CD14-positive monocyte (primary cell): ENCODE measurements around the gene OSBP2. TPM values are rescaled to one million over a fixed set of nuclear protein-coding genes. Genes with fewer than 3 reads are reported as not detected.
A peak's percentile ranks its signal among the peaks of the same experiment; 100 is the strongest.

ENCODE experiments used
- DNase-seq, 3 donors: peaks; one replicate each; pipeline ENCODE4 v3.0.0-alpha.2; 2011 to 2022
- H2AFZ ChIP-seq: 2 replicates; pipeline ENCODE4 v1.6.0; 2012; ENCODE audit warnings: mild to moderate bottlenecking, low read depth, low read length, inconsistent platforms; ENCODE audit not compliant: insufficient read depth, poor library complexity, severe bottlenecking
- H3K27ac ChIP-seq, 2 donors: 1 replicate in 1 of 2; 2 replicates in 1 of 2; pipeline ENCODE4 v1.5.1; 2012 to 2013; ENCODE audit warnings: low read length in 2 of 2, control low read depth in 1 of 2, inconsistent platforms in 1 of 2, low read depth in 1 of 2, mild to moderate bottlenecking in 1 of 2
- H3K27me3 ChIP-seq, 2 donors: one replicate each; pipeline versions ENCODE4 v1.6.0 to v1.6.1; 2011 to 2013; ENCODE audit warnings: low read length in 2 of 2; ENCODE audit not compliant: control insufficient read depth in 2 of 2, insufficient read depth in 2 of 2
- H3K36me3 ChIP-seq, 2 donors: replicated peaks in 1 of 2; 1 replicate in 1 of 2; 2 replicates in 1 of 2; pipeline versions ENCODE4 v1.5.1 to v1.6.1; 2012 to 2013; ENCODE audit warnings: low read length in 2 of 2, control low read depth in 1 of 2, inconsistent platforms in 1 of 2, mild to moderate bottlenecking in 1 of 2; ENCODE audit not compliant: insufficient read depth in 2 of 2, control insufficient read depth in 1 of 2
- H3K4me1 ChIP-seq, 2 donors: 1 replicate in 1 of 2; 2 replicates in 1 of 2; pipeline versions ENCODE4 v1.5.1 to v1.6.1; 2012 to 2013; ENCODE audit warnings: low read length in 2 of 2, control low read depth in 1 of 2, inconsistent platforms in 1 of 2, mild to moderate bottlenecking in 1 of 2, moderate library complexity in 1 of 2; ENCODE audit not compliant: insufficient read depth in 2 of 2, control insufficient read depth in 1 of 2
- H3K4me2 ChIP-seq: replicated peaks from 2 replicates; pipeline ENCODE3; 2012; ENCODE audit warnings: low read length, moderate library complexity, mild to moderate bottlenecking; ENCODE audit not compliant: poor library complexity, severe bottlenecking; ENCODE audit errors: extremely low read depth
- H3K4me3 ChIP-seq, 3 experiments: fragments of 200-600 bp in 1 of 3; sonication (generic) in 1 of 3; replicated peaks in 1 of 3; 1 replicate in 2 of 3; 2 replicates in 1 of 3; pipeline ENCODE4 v1.5.1; 2011 to 2013; ENCODE audit warnings: low read length in 3 of 3, mild to moderate bottlenecking in 3 of 3, control low read depth in 2 of 3, low read depth in 2 of 3, inconsistent platforms in 1 of 3, moderate library complexity in 1 of 3
- H3K79me2 ChIP-seq: 2 replicates; pipeline ENCODE4 v1.6.0; 2012; ENCODE audit warnings: mild to moderate bottlenecking, control low read depth, inconsistent platforms, low read length, moderate library complexity; ENCODE audit not compliant: insufficient read depth
- H3K9ac ChIP-seq: 2 replicates; pipeline ENCODE4 v1.6.0; 2017; ENCODE audit warnings: low read length, mild to moderate bottlenecking; ENCODE audit not compliant: insufficient read depth, poor library complexity, severe bottlenecking
- H3K9me3 ChIP-seq, 2 donors: replicated peaks in 1 of 2; 1 replicate in 1 of 2; 2 replicates in 1 of 2; pipeline versions ENCODE4 v1.5.1 to v1.6.1; 2012 to 2013; ENCODE audit warnings: low read length in 2 of 2, control low read depth in 1 of 2; ENCODE audit not compliant: control insufficient read depth in 1 of 2, insufficient read depth in 1 of 2
- H4K20me1 ChIP-seq: 2 replicates; pipeline ENCODE4 v1.6.0; 2012; ENCODE audit warnings: mild to moderate bottlenecking, low read length, control low read depth, moderate library complexity; ENCODE audit not compliant: insufficient read depth
- H3K27ac Mint-ChIP-seq, 7 donors: one replicate each; pipeline ENCODE4 v1.8.0; 2020; ENCODE audit warnings: mild to moderate bottlenecking in 7 of 7, mixed read lengths in 7 of 7, moderate library complexity in 6 of 7, inconsistent platforms in 2 of 7
- H3K27me3 Mint-ChIP-seq, 3 donors: one replicate each; pipeline ENCODE4 v1.8.0; 2021 to 2022; ENCODE audit warnings: low read depth in 3 of 3, mild to moderate bottlenecking in 3 of 3, mixed read lengths in 3 of 3, moderate library complexity in 3 of 3, inconsistent platforms in 1 of 3
- H3K36me3 Mint-ChIP-seq, 2 donors: one replicate each; pipeline ENCODE4 v1.8.0; 2020; ENCODE audit warnings: mixed read lengths in 2 of 2, inconsistent platforms in 1 of 2, mild to moderate bottlenecking in 1 of 2
- H3K4me1 Mint-ChIP-seq: one replicate; pipeline ENCODE4 v1.8.0; 2020; ENCODE audit warnings: mild to moderate bottlenecking, mixed read lengths
- H3K4me3 Mint-ChIP-seq, 2 donors: one replicate each; pipeline ENCODE4 v1.8.0; 2020; ENCODE audit warnings: mild to moderate bottlenecking in 2 of 2, mixed read lengths in 2 of 2, moderate library complexity in 1 of 2
- H3K9me3 Mint-ChIP-seq, 7 donors: one replicate each; pipeline ENCODE4 v1.8.0; 2020 to 2022; ENCODE audit warnings: mixed read lengths in 7 of 7, mild to moderate bottlenecking in 6 of 7, moderate library complexity in 6 of 7, inconsistent platforms in 2 of 7
- WGBS: methylation state at CpG from one replicate; pipeline ENCODE4 v1.1.5; 2013; ENCODE audit warnings: missing lambda C conversion rate; ENCODE audit not compliant: insufficient coverage; 5-methylcytosine and 5-hydroxymethylcytosine counted together
- intact Hi-C, 2 donors: fragments of 100-400 bp; cut with micrococcal nuclease; formaldehyde crosslinking; loops; one replicate each; pipeline versions ENCODE4 v1.15.0 to v1.15.1; 2023
- polyA plus RNA-seq, 3 donors: library from polyadenylated mRNA; depleted of rRNA in 1 of 3; unstranded in 2 of 3; stranded (reverse) in 1 of 3; fragments of 300-500 nt in 2 of 3; fragments of >200 nt in 1 of 3; fragmentation: Illumina TruSeq in 2 of 3; gene quantifications; 1 replicate in 2 of 3; 2 replicates in 1 of 3; pipeline ENCODE4 v1.2.3, GENCODE V29; 2012 to 2021
- TF ChIP-seq, protein P1 (sequence below): fragments of 200-600 bp; IDR thresholded peaks from one replicate; pipeline ENCODE4 v1.8.0; 2022; ENCODE audit warnings: antibody characterized with exemption, mild to moderate bottlenecking

OSBP2 gene
- polyA plus RNA-seq, 3 donors, result 0.21 to 0.54 TPM; not detected in 1

GRCh38 chr22:30777587-30777986 is 82.9 kb downstream of the OSBP2 start:
- H3K36me3 ChIP-seq, result no peaks in the 10 kb centered on the region
- no peaks in the 10 kb centered on the region for H4K20me1 ChIP-seq
- no peak overlapping the region for H3K4me3 Mint-ChIP-seq
- H3K9ac ChIP-seq, result no peak overlapping the region
- H3K27me3 Mint-ChIP-seq, result peaks cover 2 to 3% (median 3%) of the 10 kb centered on the region in 3 donors
- peak overlapping the region in 1 of 7 donors; percentile 55 for H3K27ac Mint-ChIP-seq
- no peaks in the 10 kb centered on the region for H3K27me3 ChIP-seq
- intact Hi-C loops, result no loop called here
- no peak overlapping the region for H3K27ac ChIP-seq
- H3K4me2 ChIP-seq, result no peak overlapping the region
- no peaks in the 10 kb centered on the region for H3K36me3 Mint-ChIP-seq
- no peaks in the 10 kb centered on the region for H3K9me3 ChIP-seq
- WGBS, result 100% methylated on average over 1 of the region's 3 CpGs
- H3K4me3 ChIP-seq, result no peak overlapping the region
- H3K9me3 Mint-ChIP-seq, result no peaks in the 10 kb centered on the region
- H3K4me1 ChIP-seq, result no peaks in the 10 kb centered on the region
- DNase-seq, result no peak
- H3K79me2 ChIP-seq, result no peaks in the 10 kb centered on the region
- H2AFZ ChIP-seq, result no peak overlapping the region
- TF ChIP-seq, protein P1, sequence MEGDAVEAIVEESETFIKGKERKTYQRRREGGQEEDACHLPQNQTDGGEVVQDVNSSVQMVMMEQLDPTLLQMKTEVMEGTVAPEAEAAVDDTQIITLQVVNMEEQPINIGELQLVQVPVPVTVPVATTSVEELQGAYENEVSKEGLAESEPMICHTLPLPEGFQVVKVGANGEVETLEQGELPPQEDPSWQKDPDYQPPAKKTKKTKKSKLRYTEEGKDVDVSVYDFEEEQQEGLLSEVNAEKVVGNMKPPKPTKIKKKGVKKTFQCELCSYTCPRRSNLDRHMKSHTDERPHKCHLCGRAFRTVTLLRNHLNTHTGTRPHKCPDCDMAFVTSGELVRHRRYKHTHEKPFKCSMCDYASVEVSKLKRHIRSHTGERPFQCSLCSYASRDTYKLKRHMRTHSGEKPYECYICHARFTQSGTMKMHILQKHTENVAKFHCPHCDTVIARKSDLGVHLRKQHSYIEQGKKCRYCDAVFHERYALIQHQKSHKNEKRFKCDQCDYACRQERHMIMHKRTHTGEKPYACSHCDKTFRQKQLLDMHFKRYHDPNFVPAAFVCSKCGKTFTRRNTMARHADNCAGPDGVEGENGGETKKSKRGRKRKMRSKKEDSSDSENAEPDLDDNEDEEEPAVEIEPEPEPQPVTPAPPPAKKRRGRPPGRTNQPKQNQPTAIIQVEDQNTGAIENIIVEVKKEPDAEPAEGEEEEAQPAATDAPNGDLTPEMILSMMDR, result no peak
- peaks cover 2% of the 10 kb centered on the region for H3K4me1 Mint-ChIP-seq

GRCh38 chr22:30778261-30778660 is 83.6 kb downstream of the OSBP2 start:
- TF ChIP-seq, protein P1, result no peak
- no peak overlapping the region for H3K4me3 Mint-ChIP-seq
- intact Hi-C loops, result no loop called here
- Histone ChIP-seq H2AFZ (no peak overlapping the region), H3K4me2 (no peak overlapping the region), H3K4me3 (no peak overlapping the region), H4K20me1 (no peaks in the 10 kb centered on the region), H3K9me3 (no peaks in the 10 kb centered on the region), H3K27ac (no peak overlapping the region), H3K36me3 (no peaks in the 10 kb centered on the region), H3K4me1 (no peaks in the 10 kb centered on the region), H3K27me3 (no peaks in the 10 kb centered on the region), H3K79me2 (no peaks in the 10 kb centered on the region), H3K9ac (no peak overlapping the region)
- peaks cover 2% of the 10 kb centered on the region for H3K4me1 Mint-ChIP-seq
- no peak overlapping the region for H3K27ac Mint-ChIP-seq
- 86% methylated on average over 4 of the region's 5 CpGs for WGBS
- peaks cover 2 to 3% (median 3%) of the 10 kb centered on the region in 3 donors for H3K27me3 Mint-ChIP-seq
- H3K36me3 Mint-ChIP-seq, result no peaks in the 10 kb centered on the region
- no peaks in the 10 kb centered on the region for H3K9me3 Mint-ChIP-seq
- DNase-seq, result no peak
